Heart left ventricle (tissue), 16 donors: ENCODE data around the gene ZNF546. TPM values are rescaled to one million over a fixed set of nuclear protein-coding genes. Genes with fewer than 3 reads are reported as not detected.

Source experiments
- ATAC-seq, 4 donors: fragments of 200-7000 bp; cut with Tn5 transposase; one replicate each; pipeline ENCODE4 v1.9.1; 2020 to 2022; ENCODE audit warnings: moderate library complexity in 4 of 4, mild to moderate bottlenecking in 3 of 4, moderate number of reproducible peaks in 1 of 4
- DNase-seq, 5 donors: peaks; one replicate each; pipeline ENCODE4 v3.0.0-alpha.2; 2020
- H3K27ac ChIP-seq, 12 donors: fragments of 200-600 bp; sonication (generic) in 4 of 12; one replicate each; pipeline versions ENCODE4 v1.5.0 to v1.8.0; 2016 to 2022; ENCODE audit warnings: mild to moderate bottlenecking in 2 of 12
- H3K27me3 ChIP-seq, 9 donors: fragments of 200-600 bp; sonication (generic) in 2 of 9; one replicate each; pipeline versions ENCODE4 v1.5.1 to v1.8.0; 2016 to 2022; ENCODE audit warnings: mild to moderate bottlenecking in 3 of 9
- H3K36me3 ChIP-seq, 9 donors: fragments of 200-600 bp; sonication (generic) in 2 of 9; one replicate each; pipeline versions ENCODE4 v1.5.0 to v1.8.0; 2018 to 2022; ENCODE audit warnings: mild to moderate bottlenecking in 2 of 9
- H3K4me1 ChIP-seq, 12 donors: fragments of 200-600 bp; sonication (generic) in 4 of 12; one replicate each; pipeline versions ENCODE4 v1.5.0 to v1.8.0; 2016 to 2022; ENCODE audit warnings: mild to moderate bottlenecking in 3 of 12
- H3K4me3 ChIP-seq, 12 donors: fragments of 200-600 bp; sonication (generic) in 4 of 12; one replicate each; pipeline versions ENCODE4 v1.5.0 to v1.8.0; 2017 to 2022; ENCODE audit warnings: mild to moderate bottlenecking in 9 of 12, moderate library complexity in 4 of 12
- H3K9me3 ChIP-seq, 12 donors: fragments of 200-600 bp; sonication (generic) in 4 of 12; one replicate each; pipeline versions ENCODE4 v1.5.0 to v1.8.0; 2016 to 2022; ENCODE audit warnings: mild to moderate bottlenecking in 1 of 12
- CTCF ChIP-seq, 12 donors: fragments of 200-600 bp; sonication (generic) in 4 of 12; IDR thresholded peaks; one replicate each; pipeline versions ENCODE4 v1.5.0 to v1.8.0; 2018 to 2022; ENCODE audit warnings: antibody characterized with exemption in 12 of 12, mild to moderate bottlenecking in 5 of 12
- POLR2A ChIP-seq, 2 donors: fragments of 450-650 bp; IDR thresholded peaks; one replicate each; pipeline ENCODE4 v1.6.1; 2017; ENCODE audit warnings: antibody characterized with exemption in 2 of 2, mild to moderate bottlenecking in 2 of 2, moderate library complexity in 2 of 2
- WGBS, 4 donors: extraction: QIAGEN DNeasy Blood & Tissue Kit in 2 of 4; methylation state at CpG; one replicate each; pipeline versions ENCODE4 v1.1.5 to v1.1.7; 2013 to 2018; 5-methylcytosine and 5-hydroxymethylcytosine counted together
- intact Hi-C, 10 donors: fragments of 100-400 bp; cut with DNase I; formaldehyde crosslinking; loops; one replicate each; pipeline versions ENCODE4 v1.11.1 to v1.14.2; 2022
- polyA plus RNA-seq, 2 donors: library from polyadenylated mRNA; stranded (reverse); fragments of 200-250 nt; gene quantifications; one replicate each; pipeline ENCODE4 v1.2.3, GENCODE V29; 2013
- total RNA-seq, 9 donors: library from RNA; depleted of rRNA in 2 of 9; stranded (reverse); fragments of >200 nt in 2 of 9; fragmentation: NEBNext Ultra II Directional in 3 of 9; extraction: Animal tissue kit (Norgen Biotek cat#: 25700) in 3 of 9; gene quantifications; one replicate each; pipeline versions ENCODE4 v1.1.0 to v1.2.4, GENCODE V29; 2016 to 2023
- donor health status: ischemic (EF 13 %, LVEDD 7.1; RV severe dilation, severe dysfunction).
- donor health status: healthy with polysubstance abuse.
- donor health status: DM: no; HTN: yes; CAD: no.
- donor health status: DM: no; HTN: no; CAD: no.
- donor health status: ischemic (EF 25% LVEDD 6.9; RV normal size, moderate dysfunction).
- donor health status: ischemic (EF 25% LVEDD 5.7; RV mildly dilated, moderate dysfunction).
- donor health status: healthy.
- donor health status: DM: yes; HTN: yes; CAD: no.
- donor health status: ischemic (EF 35%, LVEDD 5.7; RV mildly dilated, moderate dysfunction).
- donor health status: nonischemic (EF 11% LVEDD 7.7; RV severe dilation, severe dysfunction).
- donor health status: DM: yes; HTN: yes; CAD: no.
- donor health status: PGD.
- donor health status: ischemic (EF 29% LVEDD 5.4; RV normal size, mild dysfunction).
- donor health status: nonischemic (EF 23%, LVEDD 6.1; RV moderate dilation, normal function).

The ZNF546 gene
- total and polyA plus RNA-seq, 11 donors = 1.4 to 14.4 (median 7.8) TPM

GRCh38 chr19:39966617-39967016 is 30.2 kb upstream of the ZNF546 start:
- Histone ChIP-seq H3K4me1 (peaks cover 0 to 17% (median 5%) of the 10 kb centered on the region in 12 donors), H3K36me3 (no peaks in the 10 kb centered on the region), H3K4me3 (no peak overlapping the region), H3K27ac (no peak overlapping the region), H3K27me3 (peaks cover 0 to 3% (median 0%) of the 10 kb centered on the region in 9 donors), H3K9me3 (no peaks in the 10 kb centered on the region)
- intact Hi-C loops = loop anchor here in 4 of 10 donors (5.0 to 10.0 kb wide), 4 partner anchors 119 to 412 kb away; partner anchors contain the start of gene FBL (in 1 of the 4)
- DNase-seq (no peak), ATAC-seq (no peak)
- 90 to 97% (median 94%) methylated on average over 6 of the region's 6 CpGs for WGBS, 4 donors
- TF ChIP-seq POLR2A (IDR thresholded peaks at IDR 0.05) (no peak), CTCF (IDR thresholded peaks at IDR 0.05) (no peak)

GRCh38 chr19:39967561-39967960 is 29.3 kb upstream of the ZNF546 start:
- intact Hi-C loops = loop anchor here in 4 of 10 donors (5.0 to 10.0 kb wide), 4 partner anchors 120 to 413 kb away; partner anchors contain the start of gene FBL (in 1 of the 4)
- H3K4me1 ChIP-seq = peaks cover 0 to 26% (median 12%) of the 10 kb centered on the region in 12 donors
- no peak overlapping the region for H3K4me3 ChIP-seq
- no peak for DNase-seq
- no peak for TF ChIP-seq CTCF (IDR thresholded peaks at IDR 0.05)
- TF ChIP-seq POLR2A (IDR thresholded peaks at IDR 0.05) = no peak
- no peak for ATAC-seq
- no peaks in the 10 kb centered on the region for H3K27me3 ChIP-seq
- H3K9me3 ChIP-seq = no peaks in the 10 kb centered on the region
- peaks cover 0 to 7% (median 5%) of the 10 kb centered on the region in 9 donors for H3K36me3 ChIP-seq
- H3K27ac ChIP-seq = no peak overlapping the region
- 83 to 93% (median 88%) methylated on average over 9 of the region's 9 CpGs for WGBS, 4 donors

GRCh38 chr19:39968789-39969188 is 28.1 kb upstream of the ZNF546 start:
- ATAC-seq = no peak
- Histone ChIP-seq H3K27ac (peak overlapping the region in 1 of 12 donors; percentile 95), H3K36me3 (peaks cover 0 to 19% (median 17%) of the 10 kb centered on the region in 9 donors), H3K9me3 (no peaks in the 10 kb centered on the region), H3K4me3 (no peak overlapping the region), H3K27me3 (no peaks in the 10 kb centered on the region), H3K4me1 (peaks cover 0 to 32% (median 13%) of the 10 kb centered on the region in 12 donors)
- TF ChIP-seq POLR2A (IDR thresholded peaks at IDR 0.05) = no peak
- TF ChIP-seq CTCF (IDR thresholded peaks at IDR 0.05) = no peak
- WGBS, 4 donors = 88 to 97% (median 96%) methylated on average over 15 of the region's 15 CpGs
- intact Hi-C loops = loop anchor here in 4 of 10 donors (5.0 to 10.0 kb wide), 4 partner anchors 121 to 414 kb away; partner anchors contain the start of gene FBL (in 1 of the 4)
- DNase-seq = no peak

- no peak for DNase-seq
- H3K27me3 ChIP-seq = no peaks in the 10 kb centered on the region
- no peak overlapping the region for H3K4me3 ChIP-seq
- intact Hi-C loops = loop anchor here in 4 of 10 donors (5.0 to 10.0 kb wide), 4 partner anchors 122 to 414 kb away; partner anchors contain the start of gene FBL (in 1 of the 4)
- peak overlapping the region in 1 of 12 donors; percentile 95 for H3K27ac ChIP-seq
- H3K36me3 ChIP-seq = peaks cover 0 to 24% (median 22%) of the 10 kb centered on the region in 9 donors
- TF ChIP-seq POLR2A (IDR thresholded peaks at IDR 0.05) (no peak), CTCF (IDR thresholded peaks at IDR 0.05) (no peak)
- H3K4me1 ChIP-seq = peaks cover 0 to 32% (median 13%) of the 10 kb centered on the region in 12 donors
- ATAC-seq = no peak
- H3K9me3 ChIP-seq = no peaks in the 10 kb centered on the region
- 83 to 97% (median 86%) methylated on average over 6 of the region's 6 CpGs for WGBS, 4 donors
Observed at GRCh38 chr19:39969266-39969665, 27.6 kb upstream of the ZNF546 start.
